Measurements from ENCODE around the gene TRAK1. TPM values are rescaled to one million over a fixed set of nuclear protein-coding genes. Genes with fewer than 3 reads are reported as not detected.

Gene TRAK1
- polyA plus RNA-seq, 3 donors = 6.6 to 40.8 (median 7.0) TPM

- no peaks in the 10 kb centered on the region for H3K4me1 ChIP-seq (ENCODE audit: control insufficient read depth in 1 of 2, insufficient read depth in 2 of 2, low read length in 2 of 2)
- no peaks in the 10 kb centered on the region for H3K4me1 Mint-ChIP-seq
Measured at GRCh38 chr3:42236611-42237010, 145.5 kb downstream of the TRAK1 start.

GRCh38 chr3:42246091-42246490 lies 154.9 kb downstream of the TRAK1 start:
- Histone ChIP-seq H3K4me3 (replicated peaks in 1 of 3; ENCODE audit: low read depth in 2 of 3, low read length in 3 of 3) (no peak overlapping the region), H3K4me2 (replicated peaks; ENCODE audit: extremely low read depth, low read length, poor library complexity, severe bottlenecking) (no peak overlapping the region), H3K9ac (ENCODE audit: insufficient read depth, low read length, poor library complexity, severe bottlenecking) (no peak overlapping the region), H3K27me3 (ENCODE audit: control insufficient read depth in 2 of 2, insufficient read depth in 2 of 2, low read length in 2 of 2) (peaks cover 2 to 5% of the 10 kb centered on the region in 2 donors), H2AFZ (ENCODE audit: insufficient read depth, low read depth, low read length, poor library complexity, severe bottlenecking) (no peak overlapping the region), H3K79me2 (ENCODE audit: insufficient read depth, low read length) (no peaks in the 10 kb centered on the region), H3K4me1 (ENCODE audit: control insufficient read depth in 1 of 2, insufficient read depth in 2 of 2, low read length in 2 of 2) (no peaks in the 10 kb centered on the region), H3K9me3 (replicated peaks in 1 of 2; ENCODE audit: control insufficient read depth in 1 of 2, insufficient read depth in 1 of 2, low read length in 2 of 2) (no peaks in the 10 kb centered on the region), H3K36me3 (replicated peaks in 1 of 2; ENCODE audit: control insufficient read depth in 1 of 2, insufficient read depth in 2 of 2, low read length in 2 of 2) (no peaks in the 10 kb centered on the region), H4K20me1 (ENCODE audit: insufficient read depth, low read length) (no peaks in the 10 kb centered on the region), H3K27ac (ENCODE audit: low read depth in 1 of 2, low read length in 2 of 2) (no peak overlapping the region)
- H3K4me3 Mint-ChIP-seq = no peak overlapping the region
- intact Hi-C loops (cut with micrococcal nuclease) = loop anchor here (5.0 to 10.0 kb wide), 2 partner anchors 196 to 299 kb away; no protein-coding TSS in a partner anchor
- peaks cover 3% of the 10 kb centered on the region for H3K4me1 Mint-ChIP-seq
- no peak overlapping the region for H3K27ac Mint-ChIP-seq
- H3K27me3 Mint-ChIP-seq (ENCODE audit: low read depth in 3 of 3) = peaks cover 9 to 15% (median 12%) of the 10 kb centered on the region in 3 donors
- no peak for DNase-seq
- no peaks in the 10 kb centered on the region for H3K36me3 Mint-ChIP-seq
- WGBS (ENCODE audit: insufficient coverage) = no CpG with 5 or more reads among the region's 1 CpG
- no peak for TF ChIP-seq CTCF (IDR thresholded peaks at IDR 0.05)
- H3K9me3 Mint-ChIP-seq = peaks cover 0 to 4% (median 0%) of the 10 kb centered on the region in 7 donors

More at GRCh38 chr3:42236611-42237010, 145.5 kb downstream of the TRAK1 start:
- Mint-ChIP-seq H3K27me3 (ENCODE audit: low read depth in 3 of 3) (peaks cover 3 to 13% (median 11%) of the 10 kb centered on the region in 3 donors), H3K27ac (no peak overlapping the region), H3K9me3 (peaks cover 12 to 28% (median 20%) of the 10 kb centered on the region in 7 donors), H3K36me3 (no peaks in the 10 kb centered on the region), H3K4me3 (no peak overlapping the region)
- H3K27me3 ChIP-seq (ENCODE audit: control insufficient read depth in 2 of 2, insufficient read depth in 2 of 2, low read length in 2 of 2) = no peaks in the 10 kb centered on the region
- H3K9me3 ChIP-seq (replicated peaks in 1 of 2; ENCODE audit: control insufficient read depth in 1 of 2, insufficient read depth in 1 of 2, low read length in 2 of 2) = peaks cover 10 to 15% of the 10 kb centered on the region in 2 donors
- H4K20me1 ChIP-seq (ENCODE audit: insufficient read depth, low read length) = no peaks in the 10 kb centered on the region
- no peak for DNase-seq
- H3K79me2 ChIP-seq (ENCODE audit: insufficient read depth, low read length) = no peaks in the 10 kb centered on the region
- H3K36me3 ChIP-seq (replicated peaks in 1 of 2; ENCODE audit: control insufficient read depth in 1 of 2, insufficient read depth in 2 of 2, low read length in 2 of 2) = no peaks in the 10 kb centered on the region
- no peak overlapping the region for H3K9ac ChIP-seq (ENCODE audit: insufficient read depth, low read length, poor library complexity, severe bottlenecking)
- no peak for TF ChIP-seq CTCF (IDR thresholded peaks at IDR 0.05)
- no peak overlapping the region for H3K4me3 ChIP-seq (replicated peaks in 1 of 3; ENCODE audit: low read depth in 2 of 3, low read length in 3 of 3)
- no peak overlapping the region for H3K4me2 ChIP-seq (replicated peaks; ENCODE audit: extremely low read depth, low read length, poor library complexity, severe bottlenecking)
- no peak overlapping the region for H3K27ac ChIP-seq (ENCODE audit: low read depth in 1 of 2, low read length in 2 of 2)
- no CpG with 5 or more reads among the region's 2 CpGs for WGBS (ENCODE audit: insufficient coverage)
- intact Hi-C loops (cut with micrococcal nuclease) = no loop called here
- no peak overlapping the region for H2AFZ ChIP-seq (ENCODE audit: insufficient read depth, low read depth, low read length, poor library complexity, severe bottlenecking)

Measured in CD14-positive monocyte (primary cell).